OCI-LY7 (cell line): ENCODE measurements around the gene RPRD1B.

ENCODE experiments used
- CTCF ChIP-seq: fragments of 200-600 bp; sonication (generic); conservative IDR thresholded peaks from 2 replicates; pipeline ENCODE4 v1.5.1; 2014; ENCODE audit warnings: mild to moderate bottlenecking, antibody characterized with exemption, low read length, moderate library complexity, mixed read lengths
- EZH2phosphoT487 ChIP-seq: fragments of 200-600 bp; sonication (generic); IDR thresholded peaks from 2 replicates; pipeline ENCODE4 v1.6.1; 2018; ENCODE audit warnings: low read depth, borderline replicate concordance, mild to moderate bottlenecking, mixed run types, antibody characterized with exemption, low read length, moderate library complexity, mixed read lengths

DNA sequence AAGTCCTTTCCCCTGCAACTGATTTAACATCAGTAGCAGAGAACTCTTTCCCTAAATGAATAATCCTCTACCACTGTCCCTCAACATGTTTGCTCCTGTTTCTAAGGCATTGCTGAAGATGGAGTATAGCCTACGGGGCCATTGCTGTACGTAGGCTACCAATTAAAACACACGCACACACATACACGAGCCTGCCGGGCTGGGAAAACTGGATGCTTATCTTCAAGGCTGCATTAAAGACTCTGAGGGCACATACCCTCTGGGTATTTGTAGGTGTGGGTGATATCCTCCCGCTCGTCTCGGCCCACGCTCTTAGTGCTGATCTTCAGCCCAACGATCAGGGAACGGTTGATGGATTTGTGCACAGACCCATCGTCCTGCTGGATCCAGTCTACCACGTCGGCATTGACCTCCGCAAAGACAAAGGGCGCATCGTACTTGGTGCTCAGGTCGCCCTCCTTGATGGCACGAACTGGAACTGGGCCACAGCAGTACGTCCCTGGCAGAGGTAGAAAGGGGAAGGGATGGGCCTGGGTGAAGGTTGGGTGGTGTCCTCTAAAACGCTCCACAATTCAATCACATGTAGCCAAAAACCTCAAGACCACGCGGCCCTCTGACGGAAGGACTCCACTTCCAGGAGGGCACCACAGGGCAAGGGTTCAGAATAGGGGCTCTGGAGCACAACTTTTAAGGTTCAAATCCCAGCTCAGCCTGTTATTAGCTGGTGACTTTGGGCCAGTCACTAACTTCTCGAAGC, 105.8 kb downstream of the RPRD1B start:
- TF ChIP-seq CTCF, result no peak
- TF ChIP-seq EZH2phosphoT487, result no peak
